CD4-positive, alpha-beta T cell treated with Interleukin-21 for 1 hour (primary cell): ENCODE measurements around the gene IFNL4.
"Not testable (repeated sequence)": the region's sequence is repeated elsewhere in the genome, so short reads cannot be mapped to it uniquely, and the experiment has no call there.

Experiments
- DNase-seq: peaks from one replicate; pipeline ENCODE4 v3.0.0-alpha.2; 2020

Gene IFNL4

DNA sequence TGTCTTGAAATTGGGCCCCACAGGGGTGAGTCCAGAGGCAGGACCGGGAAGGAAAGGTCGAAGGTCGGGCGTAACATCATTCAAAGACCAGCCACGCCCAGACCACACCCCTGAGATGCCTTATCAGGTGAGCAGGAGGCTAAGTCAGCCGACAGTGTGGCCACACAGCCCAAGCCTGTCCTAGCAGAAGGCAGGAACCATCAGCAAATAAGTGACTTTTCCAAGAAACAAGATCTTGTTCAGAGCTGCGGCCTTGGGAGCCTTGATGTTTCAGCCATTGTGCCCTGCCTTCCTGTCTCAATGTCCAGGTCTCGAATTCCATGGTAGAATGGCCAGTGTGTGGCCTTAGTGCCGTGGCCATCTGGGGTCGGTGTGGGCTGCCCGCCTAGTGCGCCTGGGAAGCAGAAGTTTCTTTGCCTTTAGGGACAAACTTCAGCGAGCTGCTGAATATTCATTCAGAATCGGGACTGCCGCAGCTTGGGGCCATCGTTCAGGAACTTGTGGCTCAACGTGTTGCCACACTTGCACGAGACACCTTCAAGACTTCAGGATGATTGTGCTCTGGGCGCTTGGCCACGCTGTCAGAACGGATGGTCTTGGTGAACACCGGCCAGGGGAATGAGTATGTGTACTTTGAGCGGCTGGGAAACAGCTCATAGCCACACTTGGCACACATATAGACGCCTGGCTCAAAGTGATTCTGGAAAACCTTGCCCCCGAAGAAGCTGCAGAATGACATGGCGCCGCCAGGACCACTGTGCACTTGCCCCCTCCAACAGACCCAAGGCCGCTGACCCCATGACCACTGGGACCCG, 6.1 kb upstream of the IFNL4 start:
- no peak for DNase-seq

GRCh38 chr19:39253374-39254149, 4.9 kb upstream of the IFNL4 start:
- DNase-seq = no peak

DNA sequence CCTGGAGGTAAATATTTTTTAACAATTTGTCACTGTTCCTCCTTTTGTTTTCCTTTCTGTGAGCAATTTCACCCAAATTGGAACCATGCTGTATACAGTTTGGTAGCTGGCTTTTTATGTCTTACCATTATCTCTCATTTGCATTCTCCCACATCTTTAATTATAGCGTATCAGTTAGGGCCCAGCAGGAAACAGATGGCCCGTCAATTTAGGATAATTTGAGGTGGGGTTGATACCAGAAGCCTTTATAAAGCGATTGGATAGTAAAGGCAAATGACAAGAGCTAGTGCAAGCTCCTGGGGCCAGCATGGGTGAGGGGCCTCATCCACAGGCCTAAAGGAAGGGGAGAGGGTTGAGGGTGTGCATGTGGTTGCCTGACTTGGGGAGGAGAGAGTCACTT, 3.8 kb upstream of the IFNL4 start:
- no peak for DNase-seq

- DNase-seq = no peak
These were observed 3.2 kb upstream of the IFNL4 start for GRCh38 chr19:39251846-39252245.

- DNase-seq = no peak
These were observed 2.4 kb upstream of the IFNL4 start for GRCh38 chr19:39251081-39251480.

- no peak for DNase-seq
These were observed 673 bp downstream of the IFNL4 start for GRCh38 chr19:39247701-39248664.

DNA sequence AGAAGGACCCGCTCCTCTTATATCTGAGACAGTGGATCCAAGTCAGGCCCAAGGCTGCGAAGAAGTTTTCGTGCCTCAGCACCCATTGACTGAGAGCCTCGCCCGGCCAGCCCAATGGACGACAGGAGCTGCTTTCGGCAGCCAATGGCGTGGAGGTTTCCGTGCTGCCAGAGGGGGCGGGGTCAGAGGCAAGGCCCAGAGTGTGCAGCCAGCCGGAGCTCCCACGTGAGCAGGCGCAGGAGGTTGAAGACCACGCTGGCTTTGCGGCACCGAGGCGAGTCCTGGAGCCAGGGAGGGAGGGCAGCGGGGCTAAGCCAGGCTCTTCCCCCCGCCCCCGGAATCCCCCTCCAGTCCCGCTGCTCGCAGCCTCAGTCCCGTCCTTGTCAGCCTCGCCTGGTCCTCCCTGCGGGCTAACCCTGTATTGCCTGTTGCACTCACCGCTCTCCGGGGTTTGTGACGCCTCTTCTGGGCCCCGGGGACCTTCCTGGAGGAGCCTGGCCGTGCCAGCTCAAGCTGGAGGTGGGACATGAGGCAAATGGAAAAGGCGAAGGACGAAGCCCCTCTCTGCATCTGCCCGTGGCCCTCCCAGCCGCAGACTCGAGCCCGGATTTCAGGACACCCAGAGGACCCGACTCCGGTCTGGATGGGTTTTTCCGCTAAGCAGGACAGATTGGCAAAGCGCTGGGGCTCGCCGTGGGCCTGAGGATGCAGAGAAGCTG, 1.5 kb downstream of the IFNL4 start:
- peak; percentile 60 for DNase-seq

DNA sequence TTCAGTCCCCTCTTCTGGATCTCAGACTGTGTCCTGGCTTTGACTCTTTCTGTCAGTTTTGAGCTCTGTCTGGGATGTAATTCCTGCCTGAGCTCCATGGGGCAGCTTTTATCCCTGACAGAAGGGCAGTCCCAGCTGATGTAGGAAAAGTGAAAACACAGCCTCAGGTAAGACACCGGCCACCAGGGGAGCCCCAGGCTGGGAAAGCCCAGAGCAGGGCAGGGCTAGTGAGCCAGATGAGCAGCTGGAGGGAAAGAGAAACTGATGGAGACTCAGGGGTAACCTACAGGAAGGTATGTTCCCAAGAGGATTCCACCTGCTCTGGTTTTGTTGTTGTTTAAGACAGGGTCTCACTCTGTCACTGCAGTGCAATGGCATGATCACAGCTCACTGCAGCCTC, 3.5 kb downstream of the IFNL4 start:
- DNase-seq = not testable (repeated sequence)

- not testable (repeated sequence) for DNase-seq
These were observed 4.1 kb downstream of the IFNL4 start, which contains the start of gene IFNL3 for GRCh38 chr19:39244410-39245100. TSS of gene IFNL3 (minus strand) at chr19:39245006. CDS start at chr19:39244967, 39 bp downstream.

DNA sequence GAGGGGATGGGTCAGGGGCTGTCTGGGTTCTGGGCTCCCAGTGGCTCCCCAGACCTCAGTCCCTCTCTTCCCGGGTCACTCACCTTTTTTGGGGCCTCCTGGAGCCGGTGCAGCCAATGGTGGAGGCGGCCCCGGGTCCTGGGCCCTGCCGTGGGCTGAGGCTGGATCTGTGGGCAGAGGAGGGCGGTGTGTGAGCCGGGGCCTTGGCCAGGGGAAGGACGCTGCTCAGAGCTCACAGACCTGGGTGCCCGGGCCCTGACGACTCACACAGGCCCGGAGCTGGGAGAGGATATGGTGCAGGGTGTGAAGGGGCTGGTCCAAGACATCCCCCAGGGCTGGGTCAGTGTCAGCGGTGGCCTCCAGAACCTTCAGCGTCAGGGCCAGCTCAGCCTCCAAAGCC, 4.9 kb downstream of the IFNL4 start:
- not testable (repeated sequence) for DNase-seq

DNA sequence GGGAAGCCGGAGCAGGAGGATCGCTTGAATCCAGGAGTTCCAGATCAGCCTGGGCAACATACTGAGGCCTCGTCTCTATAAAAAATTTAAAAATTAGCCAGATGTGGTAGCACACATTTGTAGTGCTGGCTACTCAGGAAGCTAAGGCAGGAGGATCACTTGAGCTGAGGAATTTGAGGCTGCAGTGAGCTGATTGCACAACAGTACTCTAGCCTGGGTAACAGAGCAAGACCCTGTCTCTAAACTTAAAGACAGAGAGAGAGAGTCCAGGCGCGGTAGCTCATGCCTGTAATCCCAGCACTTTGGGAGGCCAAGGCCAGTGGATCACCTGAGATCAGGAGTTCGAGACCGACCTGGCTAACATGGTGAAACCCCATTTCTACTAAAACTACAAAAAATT, 8.2 kb downstream of the IFNL4 start:
- no peak for DNase-seq

GRCh38 chr19:39238944-39239343, 9.7 kb downstream of the IFNL4 start:
- DNase-seq = no peak

GRCh38 chr19:39238209-39238608, 10.4 kb downstream of the IFNL4 start:
- DNase-seq = no peak

- peak; percentile 47 for DNase-seq
These were observed 11.2 kb downstream of the IFNL4 start for GRCh38 chr19:39237200-39238184.

GRCh38 chr19:39236527-39236926, 12.1 kb downstream of the IFNL4 start:
- peak; percentile 35 for DNase-seq

GRCh38 chr19:39232708-39233107, 15.9 kb downstream of the IFNL4 start:
- DNase-seq = no peak

DNA sequence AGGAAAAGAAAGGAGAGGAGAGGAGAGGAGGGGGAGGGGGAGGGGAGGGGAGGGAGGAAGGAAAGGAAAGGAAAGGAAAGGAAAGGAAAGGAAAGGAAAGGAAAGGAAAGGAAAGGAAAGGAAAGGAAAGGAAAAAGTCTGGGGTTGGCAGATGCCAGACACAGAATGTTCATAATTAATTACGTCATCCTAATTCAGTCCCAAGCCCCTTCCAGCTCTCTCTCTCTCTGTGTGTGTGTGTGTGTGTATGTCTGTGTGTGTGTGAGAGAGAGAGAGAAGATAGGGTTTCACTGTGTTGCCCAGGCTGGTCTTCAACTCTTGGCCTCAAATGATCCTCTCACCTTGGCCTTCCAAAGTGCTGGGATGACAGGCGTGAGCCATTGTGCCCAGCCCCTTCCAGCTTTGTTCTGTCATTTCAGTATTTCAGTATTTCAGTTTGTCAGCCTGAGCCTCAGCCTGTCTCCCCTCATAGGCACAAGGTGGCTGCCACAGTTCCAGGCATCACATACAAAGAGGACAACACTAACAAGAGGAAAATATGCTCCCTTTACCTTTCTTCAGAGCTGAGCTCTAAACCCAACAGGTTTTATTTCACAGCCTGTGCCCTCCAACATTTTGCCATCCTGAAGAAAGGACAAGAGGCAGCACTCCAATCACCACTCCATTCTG, 18.4 kb downstream of the IFNL4 start:
- DNase-seq = no peak

- DNase-seq = no peak
These were observed 23.7 kb downstream of the IFNL4 start for GRCh38 chr19:39224910-39225309.

DNA sequence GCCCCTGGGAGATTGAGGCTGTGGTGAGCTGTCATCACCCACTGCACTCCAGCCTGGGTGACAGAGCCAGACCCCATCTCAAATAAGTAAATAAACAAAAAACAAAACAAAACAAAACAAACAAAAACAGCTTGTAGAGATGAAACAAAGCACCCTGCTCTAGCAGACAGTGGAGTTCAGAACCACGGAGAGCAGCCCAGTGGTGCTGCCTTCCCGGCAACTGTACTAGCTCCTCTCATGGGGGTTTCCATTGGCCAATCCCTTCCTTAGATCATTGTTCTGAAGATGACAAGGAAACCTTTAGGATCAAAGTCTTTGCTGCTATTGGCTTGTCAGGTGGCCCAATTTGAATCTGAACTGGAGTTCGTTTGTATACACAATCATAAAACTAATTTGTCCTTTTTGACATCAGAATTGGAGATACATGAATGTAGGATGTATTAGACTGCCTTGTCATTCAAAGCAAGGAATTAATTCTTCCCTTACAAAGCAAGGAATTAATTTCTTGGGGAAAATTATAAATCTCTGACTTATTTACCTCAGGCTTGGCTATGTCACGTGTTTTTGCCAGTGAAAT, 24.9 kb downstream of the IFNL4 start:
- no peak for DNase-seq
